CD4-positive, alpha-beta T cell (primary cell): ENCODE measurements around the gene SEMA6D. TPM values are rescaled to one million over a fixed set of nuclear protein-coding genes. Genes with fewer than 3 reads are reported as not detected.

Experiments
- ATAC-seq: fragments of 200-7000 bp; cut with Tn5 transposase; one replicate; pipeline ENCODE4 v1.10.0; 2022; ENCODE audit warnings: mild to moderate bottlenecking; ENCODE audit not compliant: poor library complexity
- CTCF ChIA-PET: fragments of 350-600 bp; sonication (Branson Sonifier 250); formaldehyde crosslinking; loops from one replicate; lab custom pipeline; 2021; ENCODE audit warnings: antibody characterized with exemption, inconsistent platforms; lab: Charles Lee
- POLR2A ChIA-PET: fragments of 350-600 bp; sonication (Branson Sonifier 250); formaldehyde crosslinking; loops from one replicate; lab custom pipeline; 2021; ENCODE audit warnings: antibody characterized with exemption, inconsistent platforms; lab: Charles Lee
- DNase-seq, 14 experiments: peaks; one replicate each; pipeline ENCODE4 v3.0.0-alpha.2; 2013 to 2020; ENCODE audit warnings: mixed read lengths in 2 of 14
- H3K27ac ChIP-seq, 2 donors: one replicate each; pipeline versions ENCODE4 v1.5.1 to v1.7.0; 2013; ENCODE audit warnings: low read length in 2 of 2, low read depth in 1 of 2, mild to moderate bottlenecking in 1 of 2
- H3K27me3 ChIP-seq, 2 experiments: 1 replicate in 1 of 2; 2 replicates in 1 of 2; pipeline versions ENCODE4 v1.6.1 to v1.7.0; 2013; ENCODE audit warnings: low read length in 2 of 2, control low read depth in 1 of 2, mild to moderate bottlenecking in 1 of 2, moderate library complexity in 1 of 2; ENCODE audit not compliant: insufficient read depth in 2 of 2, control insufficient read depth in 1 of 2
- H3K36me3 ChIP-seq: one replicate; pipeline ENCODE4 v1.6.1; 2013; ENCODE audit warnings: low read length, control low read depth; ENCODE audit not compliant: insufficient read depth
- H3K4me1 ChIP-seq: one replicate; pipeline ENCODE4 v1.6.1; 2013; ENCODE audit warnings: low read length, control low read depth; ENCODE audit not compliant: insufficient read depth
- H3K4me3 ChIP-seq: one replicate; pipeline ENCODE4 v1.5.1; 2013; ENCODE audit warnings: mild to moderate bottlenecking, low read length, moderate library complexity
- H3K9me3 ChIP-seq, 2 experiments: 1 replicate in 1 of 2; 2 replicates in 1 of 2; pipeline versions ENCODE4 v1.6.1 to v1.7.0; 2013; ENCODE audit warnings: low read length in 2 of 2, mild to moderate bottlenecking in 2 of 2, control low read depth in 1 of 2, moderate library complexity in 1 of 2; ENCODE audit not compliant: control insufficient read depth in 1 of 2, insufficient read depth in 1 of 2
- H3K27ac Mint-ChIP-seq: one replicate; pipeline ENCODE4 v1.8.0; 2020; ENCODE audit warnings: mixed read lengths
- H3K27me3 Mint-ChIP-seq: one replicate; pipeline ENCODE4 v1.8.0; 2021; ENCODE audit warnings: mixed read lengths
- H3K36me3 Mint-ChIP-seq: one replicate; pipeline ENCODE4 v1.8.0; 2021; ENCODE audit warnings: low read depth, mixed read lengths
- H3K4me1 Mint-ChIP-seq: one replicate; pipeline ENCODE4 v1.8.0; 2021; ENCODE audit warnings: low read depth, mixed read lengths
- H3K4me3 Mint-ChIP-seq: one replicate; pipeline ENCODE4 v1.8.0; 2020; ENCODE audit warnings: mild to moderate bottlenecking, mixed read lengths
- H3K9me3 Mint-ChIP-seq: one replicate; pipeline ENCODE4 v1.8.0; 2020; ENCODE audit warnings: mixed read lengths
- intact Hi-C, 2 experiments: fragments of 100-400 bp; cut with DNase I in 1 of 2; cut with micrococcal nuclease in 1 of 2; formaldehyde crosslinking; loops; one replicate each; pipeline versions ENCODE4 v1.15.1 to v1.9.0; 2023 to 2025; cut with DNase I, micrococcal nuclease
- total RNA-seq, 174 experiments: library from RNA in 2 of 174; stranded (reverse) in 2 of 174; gene quantifications; one replicate each; pipeline ENCODE4 v1.2.3 and lab custom pipeline; 2021 to 2026
- TF ChIP-seq, protein P1 (sequence below): fragments of 200-600 bp; IDR thresholded peaks from one replicate; pipeline ENCODE4 v1.8.0; 2022; ENCODE audit warnings: antibody characterized with exemption, mild to moderate bottlenecking

Gene SEMA6D
- total RNA-seq, 2 experiments from 2014 or later, result not detected

DNA sequence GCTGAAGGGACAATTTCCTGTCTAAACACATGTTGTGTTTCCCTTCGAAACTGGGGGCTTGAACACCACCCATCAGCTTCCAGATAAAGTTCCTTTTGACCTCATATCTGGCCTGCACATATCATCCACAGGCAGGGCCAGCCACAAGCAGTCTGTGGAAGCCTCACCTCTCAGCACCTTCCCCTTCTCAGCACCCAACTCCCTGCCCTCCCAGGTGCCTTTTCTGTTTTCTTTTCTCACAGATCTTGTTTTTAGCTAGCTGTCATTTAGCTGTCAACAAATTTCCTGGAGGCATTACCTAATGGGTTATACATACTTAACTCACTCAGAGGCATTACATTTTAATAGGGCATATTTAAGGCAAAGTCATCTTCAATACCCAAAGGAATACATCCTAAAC, 93.9 kb downstream of the SEMA6D start:
- Mint-ChIP-seq H3K36me3 (no peaks in the 10 kb centered on the region), H3K9me3 (no peaks in the 10 kb centered on the region), H3K4me3 (no peak overlapping the region), H3K27ac (no peak overlapping the region), H3K27me3 (no peaks in the 10 kb centered on the region), H3K4me1 (peaks cover 3% of the 10 kb centered on the region)
- no peaks in the 10 kb centered on the region for H3K36me3 ChIP-seq
- no peak for ATAC-seq
- intact Hi-C loops, result no loop called here
- TF ChIP-seq, protein P1, sequence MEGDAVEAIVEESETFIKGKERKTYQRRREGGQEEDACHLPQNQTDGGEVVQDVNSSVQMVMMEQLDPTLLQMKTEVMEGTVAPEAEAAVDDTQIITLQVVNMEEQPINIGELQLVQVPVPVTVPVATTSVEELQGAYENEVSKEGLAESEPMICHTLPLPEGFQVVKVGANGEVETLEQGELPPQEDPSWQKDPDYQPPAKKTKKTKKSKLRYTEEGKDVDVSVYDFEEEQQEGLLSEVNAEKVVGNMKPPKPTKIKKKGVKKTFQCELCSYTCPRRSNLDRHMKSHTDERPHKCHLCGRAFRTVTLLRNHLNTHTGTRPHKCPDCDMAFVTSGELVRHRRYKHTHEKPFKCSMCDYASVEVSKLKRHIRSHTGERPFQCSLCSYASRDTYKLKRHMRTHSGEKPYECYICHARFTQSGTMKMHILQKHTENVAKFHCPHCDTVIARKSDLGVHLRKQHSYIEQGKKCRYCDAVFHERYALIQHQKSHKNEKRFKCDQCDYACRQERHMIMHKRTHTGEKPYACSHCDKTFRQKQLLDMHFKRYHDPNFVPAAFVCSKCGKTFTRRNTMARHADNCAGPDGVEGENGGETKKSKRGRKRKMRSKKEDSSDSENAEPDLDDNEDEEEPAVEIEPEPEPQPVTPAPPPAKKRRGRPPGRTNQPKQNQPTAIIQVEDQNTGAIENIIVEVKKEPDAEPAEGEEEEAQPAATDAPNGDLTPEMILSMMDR, result no peak
- H3K27ac ChIP-seq, result no peak overlapping the region
- H3K4me3 ChIP-seq, result no peak overlapping the region
- H3K9me3 ChIP-seq, result no peaks in the 10 kb centered on the region
- no peak for DNase-seq
- H3K27me3 ChIP-seq, result no peaks in the 10 kb centered on the region
- no peaks in the 10 kb centered on the region for H3K4me1 ChIP-seq
- ChIA-PET POLR2A (no interaction called here), CTCF (no interaction called here)

DNA sequence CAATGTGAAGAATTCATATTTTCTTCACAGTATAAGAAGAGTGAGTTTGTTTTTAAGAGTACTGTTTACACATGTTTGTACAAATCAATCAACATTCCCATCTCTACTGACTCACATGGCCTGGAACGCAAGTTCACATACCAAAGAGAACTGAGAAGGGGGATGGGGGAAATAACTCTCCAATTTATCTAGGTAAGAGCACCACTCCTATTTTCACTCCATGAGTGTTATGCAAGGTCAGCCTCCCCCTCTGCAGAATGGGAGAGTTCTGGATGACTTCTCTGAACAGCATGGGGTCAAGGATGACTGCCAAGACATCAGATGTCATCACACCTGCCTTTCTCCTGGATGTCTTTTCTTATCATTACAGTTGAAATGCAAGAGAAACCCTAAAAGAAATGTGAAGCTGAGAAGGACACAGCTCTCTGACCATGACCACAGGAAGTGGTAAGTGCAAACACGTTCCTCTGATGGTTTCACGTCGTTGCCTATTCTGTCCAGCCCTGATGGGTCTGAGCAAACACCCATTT, 95.2 kb downstream of the SEMA6D start:
- H3K27me3 ChIP-seq, result no peaks in the 10 kb centered on the region
- H3K36me3 ChIP-seq, result no peaks in the 10 kb centered on the region
- Mint-ChIP-seq H3K36me3 (no peaks in the 10 kb centered on the region), H3K4me3 (no peak overlapping the region), H3K9me3 (no peaks in the 10 kb centered on the region), H3K4me1 (peaks cover 3% of the 10 kb centered on the region), H3K27ac (no peak overlapping the region), H3K27me3 (no peaks in the 10 kb centered on the region)
- H3K9me3 ChIP-seq, result no peaks in the 10 kb centered on the region
- ChIA-PET POLR2A (no interaction called here), CTCF (no interaction called here)
- H3K27ac ChIP-seq, result no peak overlapping the region
- no peak for DNase-seq
- ATAC-seq, result no peak
- intact Hi-C loops, result no loop called here
- H3K4me3 ChIP-seq, result no peak overlapping the region
- no peaks in the 10 kb centered on the region for H3K4me1 ChIP-seq
- TF ChIP-seq, protein P1, result no peak

- ChIA-PET CTCF (no interaction called here), POLR2A (no interaction called here)
- peaks cover 0 to 4% of the 10 kb centered on the region in 2 experiments for H3K27me3 ChIP-seq
- TF ChIP-seq, protein P1, result no peak
- no peaks in the 10 kb centered on the region for H3K9me3 Mint-ChIP-seq
- no peak overlapping the region for H3K27ac ChIP-seq
- no peaks in the 10 kb centered on the region for H3K27me3 Mint-ChIP-seq
- H3K9me3 ChIP-seq, result no peaks in the 10 kb centered on the region
- peaks cover 3% of the 10 kb centered on the region for H3K4me1 Mint-ChIP-seq
- no peaks in the 10 kb centered on the region for H3K36me3 ChIP-seq
- no peak overlapping the region for H3K4me3 Mint-ChIP-seq
- intact Hi-C loops, result no loop called here
- no peak for ATAC-seq
- no peak overlapping the region for H3K27ac Mint-ChIP-seq
- no peaks in the 10 kb centered on the region for H3K4me1 ChIP-seq
- DNase-seq, result no peak
- no peak overlapping the region for H3K4me3 ChIP-seq
- no peaks in the 10 kb centered on the region for H3K36me3 Mint-ChIP-seq
Observed at GRCh38 chr15:47813748-47814384, 96.6 kb downstream of the SEMA6D start.
